ENCODE results near the gene CAPN13. TPM values are rescaled to one million over a fixed set of nuclear protein-coding genes. Genes with fewer than 3 reads are reported as not detected.

CAPN13 gene, protein sequence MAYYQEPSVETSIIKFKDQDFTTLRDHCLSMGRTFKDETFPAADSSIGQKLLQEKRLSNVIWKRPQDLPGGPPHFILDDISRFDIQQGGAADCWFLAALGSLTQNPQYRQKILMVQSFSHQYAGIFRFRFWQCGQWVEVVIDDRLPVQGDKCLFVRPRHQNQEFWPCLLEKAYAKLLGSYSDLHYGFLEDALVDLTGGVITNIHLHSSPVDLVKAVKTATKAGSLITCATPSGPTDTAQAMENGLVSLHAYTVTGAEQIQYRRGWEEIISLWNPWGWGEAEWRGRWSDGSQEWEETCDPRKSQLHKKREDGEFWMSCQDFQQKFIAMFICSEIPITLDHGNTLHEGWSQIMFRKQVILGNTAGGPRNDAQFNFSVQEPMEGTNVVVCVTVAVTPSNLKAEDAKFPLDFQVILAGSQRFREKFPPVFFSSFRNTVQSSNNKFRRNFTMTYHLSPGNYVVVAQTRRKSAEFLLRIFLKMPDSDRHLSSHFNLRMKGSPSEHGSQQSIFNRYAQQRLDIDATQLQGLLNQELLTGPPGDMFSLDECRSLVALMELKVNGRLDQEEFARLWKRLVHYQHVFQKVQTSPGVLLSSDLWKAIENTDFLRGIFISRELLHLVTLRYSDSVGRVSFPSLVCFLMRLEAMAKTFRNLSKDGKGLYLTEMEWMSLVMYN
- total RNA-seq = not detected in 2 replicates
- total RNA-seq (2013) = not detected
- not detected in 2 replicates for polyA plus RNA-seq
- not detected in 2 replicates for polyA minus RNA-seq

DNA sequence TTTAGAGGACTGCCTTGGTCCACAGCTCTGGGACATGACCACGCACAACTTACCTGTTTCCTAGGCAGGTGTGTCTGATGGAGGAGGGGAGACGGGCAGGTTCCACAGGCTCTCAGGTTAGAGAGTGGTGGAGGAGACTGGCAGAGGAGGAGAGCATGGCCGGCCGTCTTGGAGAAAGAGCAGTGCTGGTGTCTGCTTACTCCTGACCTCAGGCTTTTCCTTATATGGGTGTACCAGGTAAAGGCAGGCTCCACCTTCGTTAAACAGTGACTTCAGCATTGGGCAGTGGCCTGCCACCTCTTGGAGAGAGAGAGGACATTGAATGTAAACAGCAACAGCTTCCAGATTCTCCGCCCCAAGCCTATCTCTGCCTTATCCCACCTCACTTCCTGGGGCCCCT lies at the start of gene CAPN13:
Gene CAPN13 (minus strand): TSS at position 198 of the 400 bp plus-strand sequence. CDS start 20,121 bp downstream, outside the sequence.
- 95% methylated on average over 4 of the region's 6 CpGs for WGBS (ENCODE audit: insufficient coverage)
- POLR2A ChIA-PET = no interaction called here
- Histone ChIP-seq H3K4me3 (ENCODE audit: control extremely low read depth in 1 of 5, extremely low read depth in 1 of 5, insufficient read depth in 1 of 5, low read depth in 2 of 5, low read length in 4 of 5) (no peak within 1 kb of the TSS), H3K27me3 (replicated peaks in 1 of 4; ENCODE audit: control extremely low read depth in 1 of 4, control insufficient read depth in 3 of 4, insufficient read depth in 4 of 4, low read length in 3 of 4) (peaks cover 0 to 3% (median 1%) of the 10 kb centered on the region in 4 experiments), H3K9ac (ENCODE audit: low read length) (no peak within 1 kb of the TSS), H3K27ac (ENCODE audit: low read length in 2 of 2) (no peak within 1 kb of the TSS), H3K9me3 (ENCODE audit: control extremely low read depth in 1 of 3, control insufficient read depth in 2 of 3, insufficient read depth in 1 of 3, low read length in 2 of 3) (no peaks in the 10 kb centered on the region), H3K79me2 (ENCODE audit: control insufficient read depth, insufficient read depth, low read length) (no peaks in the 10 kb centered on the region), H2AFZ (ENCODE audit: insufficient read depth, low read depth, low read length, poor library complexity, severe bottlenecking) (no peak within 1 kb of the TSS), H4K20me1 (ENCODE audit: control insufficient read depth, insufficient read depth, low read length, poor library complexity, severe bottlenecking) (no peaks in the 10 kb centered on the region), H3K4me1 (ENCODE audit: control insufficient read depth in 2 of 2, insufficient read depth in 2 of 2, low read length in 2 of 2) (no peaks in the 10 kb centered on the region), H3K36me3 (replicated peaks in 1 of 2; ENCODE audit: control extremely low read depth in 1 of 2, control insufficient read depth in 1 of 2, extremely low read depth in 1 of 2, insufficient read depth in 2 of 2, low read length in 1 of 2) (no peaks in the 10 kb centered on the region), H3K4me2 (replicated peaks; ENCODE audit: low read depth, low read length, poor library complexity, severe bottlenecking) (no peak within 1 kb of the TSS)
- ATAC-seq (ENCODE audit: low read depth) = no peak
- TF ChIP-seq EZH2 (IDR thresholded peaks at IDR 0.05; ENCODE audit: borderline replicate concordance, insufficient read depth, low read depth, low read length, poor library complexity, severe bottlenecking) = no peak
- TF ChIP-seq, protein P1, sequence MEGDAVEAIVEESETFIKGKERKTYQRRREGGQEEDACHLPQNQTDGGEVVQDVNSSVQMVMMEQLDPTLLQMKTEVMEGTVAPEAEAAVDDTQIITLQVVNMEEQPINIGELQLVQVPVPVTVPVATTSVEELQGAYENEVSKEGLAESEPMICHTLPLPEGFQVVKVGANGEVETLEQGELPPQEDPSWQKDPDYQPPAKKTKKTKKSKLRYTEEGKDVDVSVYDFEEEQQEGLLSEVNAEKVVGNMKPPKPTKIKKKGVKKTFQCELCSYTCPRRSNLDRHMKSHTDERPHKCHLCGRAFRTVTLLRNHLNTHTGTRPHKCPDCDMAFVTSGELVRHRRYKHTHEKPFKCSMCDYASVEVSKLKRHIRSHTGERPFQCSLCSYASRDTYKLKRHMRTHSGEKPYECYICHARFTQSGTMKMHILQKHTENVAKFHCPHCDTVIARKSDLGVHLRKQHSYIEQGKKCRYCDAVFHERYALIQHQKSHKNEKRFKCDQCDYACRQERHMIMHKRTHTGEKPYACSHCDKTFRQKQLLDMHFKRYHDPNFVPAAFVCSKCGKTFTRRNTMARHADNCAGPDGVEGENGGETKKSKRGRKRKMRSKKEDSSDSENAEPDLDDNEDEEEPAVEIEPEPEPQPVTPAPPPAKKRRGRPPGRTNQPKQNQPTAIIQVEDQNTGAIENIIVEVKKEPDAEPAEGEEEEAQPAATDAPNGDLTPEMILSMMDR (IDR thresholded peaks at IDR 0.05) = no peak
- no peak for DNase-seq
- H3K4me3 Mint-ChIP-seq = no peak within 1 kb of the TSS
- H3K27me3 Mint-ChIP-seq = peaks cover 32% of the 10 kb centered on the region
- H3K9me3 Mint-ChIP-seq (ENCODE audit: insufficient read depth) = no peaks in the 10 kb centered on the region
- no peaks in the 10 kb centered on the region for H3K4me1 Mint-ChIP-seq
- CTCF ChIA-PET = interaction anchor here (0.6 kb wide), 1 partner anchor 44 kb away, joined by 4 read pairs; no protein-coding TSS in a partner anchor
- no peak within 1 kb of the TSS for H3K27ac Mint-ChIP-seq
- intact Hi-C loops (cut with micrococcal nuclease) = no loop called here

DNA sequence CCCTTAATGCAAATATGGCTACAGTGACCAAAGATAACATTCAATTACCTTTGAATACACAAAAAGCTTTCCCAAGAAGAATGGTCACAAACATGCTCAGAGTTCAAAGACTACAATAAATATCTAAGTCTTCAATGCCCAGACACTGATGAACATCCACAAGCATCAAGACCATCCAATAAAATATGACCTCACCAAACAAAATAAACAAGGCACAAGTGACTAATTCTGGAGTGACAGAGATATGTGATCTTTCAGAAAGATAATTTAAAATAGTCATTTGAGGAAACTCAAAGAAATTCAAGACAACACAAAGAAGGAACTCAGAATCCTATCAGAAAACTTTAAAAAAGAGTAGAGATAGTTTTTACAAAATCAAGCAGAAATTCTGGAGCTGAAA lies 40.6 kb upstream of the CAPN13 start:
- Histone ChIP-seq H3K4me3 (ENCODE audit: control extremely low read depth in 1 of 5, extremely low read depth in 1 of 5, insufficient read depth in 1 of 5, low read depth in 2 of 5, low read length in 4 of 5) (no peak overlapping the region), H3K36me3 (replicated peaks in 1 of 2; ENCODE audit: control extremely low read depth in 1 of 2, control insufficient read depth in 1 of 2, extremely low read depth in 1 of 2, insufficient read depth in 2 of 2, low read length in 1 of 2) (no peaks in the 10 kb centered on the region), H3K27me3 (replicated peaks in 1 of 4; ENCODE audit: control extremely low read depth in 1 of 4, control insufficient read depth in 3 of 4, insufficient read depth in 4 of 4, low read length in 3 of 4) (peaks cover 0 to 8% (median 1%) of the 10 kb centered on the region in 4 experiments), H3K4me1 (ENCODE audit: control insufficient read depth in 2 of 2, insufficient read depth in 2 of 2, low read length in 2 of 2) (no peaks in the 10 kb centered on the region), H3K27ac (ENCODE audit: low read length in 2 of 2) (no peak overlapping the region), H2AFZ (ENCODE audit: insufficient read depth, low read depth, low read length, poor library complexity, severe bottlenecking) (no peak overlapping the region), H3K9ac (ENCODE audit: low read length) (no peak overlapping the region), H4K20me1 (ENCODE audit: control insufficient read depth, insufficient read depth, low read length, poor library complexity, severe bottlenecking) (no peaks in the 10 kb centered on the region), H3K79me2 (ENCODE audit: control insufficient read depth, insufficient read depth, low read length) (no peaks in the 10 kb centered on the region), H3K9me3 (ENCODE audit: control extremely low read depth in 1 of 3, control insufficient read depth in 2 of 3, insufficient read depth in 1 of 3, low read length in 2 of 3) (peaks cover 0 to 8% (median 0%) of the 10 kb centered on the region in 3 donors), H3K4me2 (replicated peaks; ENCODE audit: low read depth, low read length, poor library complexity, severe bottlenecking) (no peak overlapping the region)
- intact Hi-C loops (cut with micrococcal nuclease) = no loop called here
- DNase-seq = no peak
- H3K4me3 Mint-ChIP-seq = no peak overlapping the region
- no peak for ATAC-seq (ENCODE audit: low read depth)
- H3K9me3 Mint-ChIP-seq (ENCODE audit: insufficient read depth) = peaks cover 5% of the 10 kb centered on the region
- ChIA-PET CTCF (interaction anchor here (0.6 kb wide), 1 partner anchor 30 kb away, joined by 3 read pairs; no protein-coding TSS in a partner anchor), POLR2A (no interaction called here)
- H3K27me3 Mint-ChIP-seq = peaks cover 32% of the 10 kb centered on the region
- TF ChIP-seq, protein P1 (IDR thresholded peaks at IDR 0.05) = no peak
- no peak for TF ChIP-seq EZH2 (IDR thresholded peaks at IDR 0.05; ENCODE audit: borderline replicate concordance, insufficient read depth, low read depth, low read length, poor library complexity, severe bottlenecking)
- H3K27ac Mint-ChIP-seq = no peak overlapping the region
- no peaks in the 10 kb centered on the region for H3K4me1 Mint-ChIP-seq
